LNCAP (cell line): ENCODE data around the gene DCC.

ENCODE experiments used
- CTCF ChIP-seq: fragments of 450-650 bp; IDR thresholded peaks from 2 replicates; pipeline ENCODE4 v1.5.1; 2017; ENCODE audit warnings: mild to moderate bottlenecking

Gene DCC

GRCh38 chr18:52341608-52342381, 1.8 kb downstream of the DCC start:
- no peak for TF ChIP-seq CTCF

GRCh38 chr18:52342456-52342855, 2.5 kb downstream of the DCC start:
- TF ChIP-seq CTCF: no peak

- TF ChIP-seq CTCF: peak; percentile 23; the same call in 1 of the 2 replicates
Observed at GRCh38 chr18:52343138-52343537, 3.1 kb downstream of the DCC start.

GRCh38 chr18:52343731-52344340, 3.8 kb downstream of the DCC start:
- TF ChIP-seq CTCF: no peak

GRCh38 chr18:52344881-52345280, 4.9 kb downstream of the DCC start:
- TF ChIP-seq CTCF: no peak

GRCh38 chr18:52345428-52345827, 5.4 kb downstream of the DCC start:
- TF ChIP-seq CTCF: no peak

- no peak; the same call in 1 of the 2 replicates for TF ChIP-seq CTCF
Observed at GRCh38 chr18:52348209-52348608, 8.2 kb downstream of the DCC start.
